HG03558 (cell line): ENCODE measurements around the gene CYREN.

Source experiments
- ATAC-seq: cut with Tn5 transposase; IDR thresholded peaks from one replicate; pipeline ENCODE4 v1.9.1; 2021; ENCODE audit warnings: moderate number of reproducible peaks; ENCODE audit not compliant: unreplicated experiment; ENCODE audit errors: extremely low read depth

Gene CYREN

GRCh38 chr7:135117096-135117495 is 53.4 kb downstream of the CYREN start:
- ATAC-seq = no peak
